A673 (cell line): ENCODE data around the gene NRM. TPM values are rescaled to one million over a fixed set of nuclear protein-coding genes. Genes with fewer than 3 reads are reported as not detected.

Experiments used
- BruUV-seq: library from RNA; stranded (reverse); fragments of 400-500 nt; replicated peaks from 2 replicates; lab custom pipeline; 2021; lab: Mats Ljungman, UMichigan
- CTCF ChIA-PET: fragments of 300-600 bp; sonication (Branson Sonifier 250); formaldehyde crosslinking; loops from one replicate; lab custom pipeline; 2022; ENCODE audit warnings: antibody characterized with exemption; lab: Charles Lee
- POLR2A ChIA-PET: fragments of 300-600 bp; sonication (Branson Sonifier 250); formaldehyde crosslinking; loops from one replicate; lab custom pipeline; 2022; ENCODE audit warnings: antibody characterized with exemption; ENCODE audit not compliant: low non-redundant PET; lab: Charles Lee
- DNase-seq: peaks from one replicate; pipeline ENCODE4 v3.0.0-alpha.2; 2015; ENCODE audit warnings: low spot score
- H3K27ac ChIP-seq: fragments of 200-600 bp; sonication (generic); 2 replicates; pipeline ENCODE4 v1.5.1; 2016; ENCODE audit warnings: mixed run types, low read depth, mild to moderate bottlenecking, mixed read lengths, antibody characterized with exemption, low read length; ENCODE audit not compliant: poor library complexity, severe bottlenecking
- H3K27me3 ChIP-seq: fragments of 200-600 bp; sonication (generic); replicated peaks from 2 replicates; pipeline ENCODE4 v1.6.1; 2017; ENCODE audit warnings: mixed run types, low read depth, mild to moderate bottlenecking, mixed read lengths, antibody characterized with exemption, low read length; ENCODE audit not compliant: insufficient read depth, poor library complexity
- H3K36me3 ChIP-seq: fragments of 200-600 bp; sonication (generic); 2 replicates; pipeline ENCODE4 v1.6.1; 2016; ENCODE audit warnings: mixed run types, mild to moderate bottlenecking, mixed read lengths, antibody characterized with exemption, low read length; ENCODE audit not compliant: insufficient read depth, poor library complexity, severe bottlenecking
- H3K4me1 ChIP-seq: fragments of 200-600 bp; sonication (generic); 2 replicates; pipeline ENCODE4 v1.6.1; 2017; ENCODE audit warnings: mixed run types, mild to moderate bottlenecking, mixed read lengths, antibody characterized with exemption, low read length; ENCODE audit not compliant: insufficient read depth, poor library complexity, severe bottlenecking
- H3K4me3 ChIP-seq: fragments of 200-600 bp; sonication (generic); 2 replicates; pipeline ENCODE4 v1.5.1; 2016; ENCODE audit warnings: low read depth, mixed run types, mild to moderate bottlenecking, mixed read lengths, low read length; ENCODE audit not compliant: poor library complexity, severe bottlenecking
- H3K9me3 ChIP-seq: fragments of 200-600 bp; sonication (generic); 2 replicates; pipeline ENCODE4 v1.6.1; 2016; ENCODE audit warnings: mixed run types, low read depth, mild to moderate bottlenecking, mixed read lengths, antibody characterized with exemption, low read length; ENCODE audit not compliant: poor library complexity, severe bottlenecking
- CTCF ChIP-seq: fragments of 300-800, 200-600 bp; sonication (generic); conservative IDR thresholded peaks from 2 replicates; pipeline ENCODE4 v1.5.1; 2017; ENCODE audit warnings: low read depth, mild to moderate bottlenecking, antibody characterized with exemption, low read length, moderate library complexity, mixed read lengths
- EZH2 ChIP-seq: fragments of 200-600 bp; sonication (generic); IDR thresholded peaks from 2 replicates; pipeline ENCODE4 v1.6.1; 2017; ENCODE audit warnings: borderline replicate concordance, low read depth, mild to moderate bottlenecking, mixed read lengths, antibody characterized with exemption, low read length; ENCODE audit not compliant: poor library complexity, severe bottlenecking
- intact Hi-C: fragments of 100-400 bp; cut with micrococcal nuclease; formaldehyde crosslinking; loops from one replicate; pipeline ENCODE4 v1.10.0; 2022; ENCODE audit not compliant: unreplicated experiment
- total RNA-seq: library from RNA; stranded (reverse); gene quantifications from 2 replicates; pipeline ENCODE4 v1.2.3, GENCODE V29; 2021

Gene NRM
- total RNA-seq, 1 experiment from 2014 or later = 49.8 TPM

GRCh38 chr6:30727920-30728553, 37.3 kb upstream of the NRM start:
- H3K4me1 ChIP-seq = peaks cover 22% of the 10 kb centered on the region
- TF ChIP-seq EZH2 (no peak), CTCF (peak; percentile 21; the same call in 1 of the 2 replicates)
- no peak overlapping the region for H3K4me3 ChIP-seq
- intact Hi-C loops = loop anchor here (5.0 kb wide), 2 partner anchors 149 to 359 kb away; no protein-coding TSS in a partner anchor
- ChIA-PET POLR2A (interaction anchor here (0.7 kb wide), 1 partner anchor 155 kb away, joined by 3 read pairs; no protein-coding TSS in a partner anchor), CTCF (interaction anchor here (0.6 to 1.2 kb wide), 6 partner anchors 16 to 359 kb away, joined by 3 to 10 read pairs (median 4); partner anchors contain the start of gene IER3)
- peak; percentile 53 for DNase-seq
- no peak overlapping the region for H3K27ac ChIP-seq
- no TSS peak for BruUV-seq
- H3K9me3 ChIP-seq = no peaks in the 10 kb centered on the region
- peaks cover 52% of the 10 kb centered on the region for H3K36me3 ChIP-seq
- H3K27me3 ChIP-seq = no peaks in the 10 kb centered on the region

GRCh38 chr6:30726506-30727413, 36.0 kb upstream of the NRM start:
- no peak overlapping the region for H3K4me3 ChIP-seq
- CTCF ChIA-PET = interaction anchor here (0.6 to 1.0 kb wide), 3 partner anchors 9 to 361 kb away, joined by 3 to 8 read pairs (median 5); no protein-coding TSS in a partner anchor
- peak overlapping the region; percentile 51 for H3K27ac ChIP-seq
- no peaks in the 10 kb centered on the region for H3K9me3 ChIP-seq
- DNase-seq = peak; percentile 22
- peaks cover 26% of the 10 kb centered on the region for H3K4me1 ChIP-seq
- intact Hi-C loops = loop anchor here (5.0 kb wide), 2 partner anchors 151 to 361 kb away; no protein-coding TSS in a partner anchor
- no peak for TF ChIP-seq CTCF
- no peaks in the 10 kb centered on the region for H3K27me3 ChIP-seq
- POLR2A ChIA-PET = interaction anchor here (0.5 to 0.7 kb wide), 4 partner anchors 9 to 573 kb away, joined by 3 to 4 read pairs (median 4); partner anchors contain the start of gene MDC1
- H3K36me3 ChIP-seq = peaks cover 65% of the 10 kb centered on the region
- BruUV-seq = no TSS peak

GRCh38 chr6:30725713-30726505, 35.1 kb upstream of the NRM start:
- H3K27ac ChIP-seq = no peak overlapping the region
- intact Hi-C loops = loop anchor here (5.0 kb wide), 2 partner anchors 151 to 361 kb away; no protein-coding TSS in a partner anchor

More at GRCh38 chr6:30725713-30726505, 35.1 kb upstream of the NRM start:
- Histone ChIP-seq H3K36me3 (peaks cover 68% of the 10 kb centered on the region), H3K9me3 (no peaks in the 10 kb centered on the region), H3K4me3 (no peak overlapping the region), H3K4me1 (peaks cover 25% of the 10 kb centered on the region), H3K27me3 (no peaks in the 10 kb centered on the region)
- ChIA-PET POLR2A (interaction anchor here (0.6 kb wide), 2 partner anchors 87 to 252 kb away, joined by 4 read pairs; no protein-coding TSS in a partner anchor), CTCF (no interaction called here)
- peak; percentile 54 for DNase-seq
- BruUV-seq = no TSS peak
- TF ChIP-seq EZH2 (no peak), CTCF (no peak)
